ENCODE data around the gene ARHGEF17. TPM values are rescaled to one million over a fixed set of nuclear protein-coding genes. Genes with fewer than 3 reads are reported as not detected.

The ARHGEF17 gene
- total and polyA plus RNA-seq, 2 of the 13 experiments (the other 11 are each of a cell fraction or from before 2014, with no cell fraction given) = 10.7 to 28.8 TPM

DNA sequence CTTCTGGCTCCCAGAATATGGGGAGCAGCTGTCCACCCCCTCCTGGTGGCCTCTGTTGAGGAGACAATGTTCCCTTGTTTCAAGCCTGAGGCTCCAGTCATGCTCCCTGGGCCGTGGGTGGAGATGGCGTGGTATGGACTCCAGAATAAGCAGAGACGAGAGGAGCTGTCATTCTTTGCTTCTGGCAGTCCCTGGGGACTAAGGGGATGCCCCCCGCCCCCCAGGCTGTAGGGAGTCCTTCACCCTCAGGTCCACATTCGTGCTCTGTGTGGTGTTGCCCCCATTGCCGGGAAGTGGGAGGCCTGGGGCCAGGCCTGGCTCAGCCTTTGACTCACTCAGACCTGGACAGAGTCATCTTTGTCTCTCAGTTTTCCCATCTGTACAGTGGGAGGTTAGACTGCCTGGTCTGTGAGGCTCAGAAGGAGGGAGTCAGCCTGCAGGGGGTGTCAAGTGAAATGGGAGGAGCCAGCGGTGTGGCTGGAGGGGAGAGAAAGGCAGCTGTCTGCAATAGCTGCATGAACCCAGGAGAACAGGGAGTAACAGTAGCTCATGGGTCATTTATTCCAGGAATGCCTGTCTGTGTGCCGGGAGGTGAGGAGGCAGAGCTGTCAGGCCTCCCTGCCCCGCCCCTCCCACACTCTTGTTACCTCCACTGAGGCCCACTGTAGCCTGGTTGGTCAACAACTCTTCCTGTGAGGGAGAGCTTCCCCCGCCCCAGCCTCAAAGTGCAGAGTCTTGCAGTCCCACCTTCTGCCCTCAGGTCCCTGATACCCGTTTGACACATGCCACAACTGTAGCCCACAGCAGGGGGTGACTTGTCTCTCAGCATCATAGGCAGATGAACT, 6.3 kb downstream of the ARHGEF17 start (continued):
- TF ChIP-seq, protein P1, sequence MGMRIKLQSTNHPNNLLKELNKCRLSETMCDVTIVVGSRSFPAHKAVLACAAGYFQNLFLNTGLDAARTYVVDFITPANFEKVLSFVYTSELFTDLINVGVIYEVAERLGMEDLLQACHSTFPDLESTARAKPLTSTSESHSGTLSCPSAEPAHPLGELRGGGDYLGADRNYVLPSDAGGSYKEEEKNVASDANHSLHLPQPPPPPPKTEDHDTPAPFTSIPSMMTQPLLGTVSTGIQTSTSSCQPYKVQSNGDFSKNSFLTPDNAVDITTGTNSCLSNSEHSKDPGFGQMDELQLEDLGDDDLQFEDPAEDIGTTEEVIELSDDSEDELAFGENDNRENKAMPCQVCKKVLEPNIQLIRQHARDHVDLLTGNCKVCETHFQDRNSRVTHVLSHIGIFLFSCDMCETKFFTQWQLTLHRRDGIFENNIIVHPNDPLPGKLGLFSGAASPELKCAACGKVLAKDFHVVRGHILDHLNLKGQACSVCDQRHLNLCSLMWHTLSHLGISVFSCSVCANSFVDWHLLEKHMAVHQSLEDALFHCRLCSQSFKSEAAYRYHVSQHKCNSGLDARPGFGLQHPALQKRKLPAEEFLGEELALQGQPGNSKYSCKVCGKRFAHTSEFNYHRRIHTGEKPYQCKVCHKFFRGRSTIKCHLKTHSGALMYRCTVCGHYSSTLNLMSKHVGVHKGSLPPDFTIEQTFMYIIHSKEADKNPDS (CRISPR knock-in tag; IDR thresholded peaks at IDR 0.05) = no peak
- TF ChIP-seq, protein P2, sequence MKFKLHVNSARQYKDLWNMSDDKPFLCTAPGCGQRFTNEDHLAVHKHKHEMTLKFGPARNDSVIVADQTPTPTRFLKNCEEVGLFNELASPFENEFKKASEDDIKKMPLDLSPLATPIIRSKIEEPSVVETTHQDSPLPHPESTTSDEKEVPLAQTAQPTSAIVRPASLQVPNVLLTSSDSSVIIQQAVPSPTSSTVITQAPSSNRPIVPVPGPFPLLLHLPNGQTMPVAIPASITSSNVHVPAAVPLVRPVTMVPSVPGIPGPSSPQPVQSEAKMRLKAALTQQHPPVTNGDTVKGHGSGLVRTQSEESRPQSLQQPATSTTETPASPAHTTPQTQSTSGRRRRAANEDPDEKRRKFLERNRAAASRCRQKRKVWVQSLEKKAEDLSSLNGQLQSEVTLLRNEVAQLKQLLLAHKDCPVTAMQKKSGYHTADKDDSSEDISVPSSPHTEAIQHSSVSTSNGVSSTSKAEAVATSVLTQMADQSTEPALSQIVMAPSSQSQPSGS (CRISPR knock-in tag; IDR thresholded peaks at IDR 0.05) = peak; percentile 68; the same call in 1 of the 2 replicates
- TF ChIP-seq ATF7-NPFF (CRISPR knock-in tag; IDR thresholded peaks at IDR 0.05; ENCODE audit: low read depth) (0 out of 2 replicates have a peak, but pooled peaks have one; percentile 29), RXRB (CRISPR knock-in tag; IDR thresholded peaks at IDR 0.05; ENCODE audit: borderline replicate concordance) (peak; percentile 60; the same call in 1 of the 2 replicates), MTA1 (CRISPR knock-in tag; IDR thresholded peaks at IDR 0.05; ENCODE audit: borderline replicate concordance) (peak; percentile 28; the same call in 1 of the 2 replicates), ZNF672 (CRISPR knock-in tag; IDR thresholded peaks at IDR 0.05) (no peak), TBX2 (CRISPR knock-in tag; IDR thresholded peaks at IDR 0.05; ENCODE audit: borderline replicate concordance) (peak; percentile 79), STAG1 (CRISPR knock-in tag; IDR thresholded peaks at IDR 0.05) (peak; percentile 17; the same call in 1 of the 2 replicates), SIX1 (CRISPR knock-in tag; IDR thresholded peaks at IDR 0.05; ENCODE audit: borderline replicate concordance) (peak; percentile 51; the same call in 1 of the 2 replicates), MYC (CRISPR knock-in tag; IDR thresholded peaks at IDR 0.05; ENCODE audit: borderline replicate concordance) (0 out of 2 replicates have a peak, but pooled peaks have one; percentile 26), ELF3 (CRISPR knock-in tag; IDR thresholded peaks at IDR 0.05) (peak; percentile 70), KMT2A (CRISPR knock-in tag; IDR thresholded peaks at IDR 0.05) (0 out of 2 replicates have a peak, but pooled peaks have one; percentile 29), ZFP36L2 (CRISPR knock-in tag; IDR thresholded peaks at IDR 0.05) (no peak), MED1 (CRISPR knock-in tag; IDR thresholded peaks at IDR 0.05) (peak; percentile 71), NFYC (CRISPR knock-in tag; IDR thresholded peaks at IDR 0.05) (peak; percentile 36; the same call in 1 of the 2 replicates), ISL2 (CRISPR knock-in tag; IDR thresholded peaks at IDR 0.05) (peak; percentile 59), PHF21A (CRISPR knock-in tag; IDR thresholded peaks at IDR 0.05) (peak; percentile 83)
- TF ChIP-seq, protein P3, sequence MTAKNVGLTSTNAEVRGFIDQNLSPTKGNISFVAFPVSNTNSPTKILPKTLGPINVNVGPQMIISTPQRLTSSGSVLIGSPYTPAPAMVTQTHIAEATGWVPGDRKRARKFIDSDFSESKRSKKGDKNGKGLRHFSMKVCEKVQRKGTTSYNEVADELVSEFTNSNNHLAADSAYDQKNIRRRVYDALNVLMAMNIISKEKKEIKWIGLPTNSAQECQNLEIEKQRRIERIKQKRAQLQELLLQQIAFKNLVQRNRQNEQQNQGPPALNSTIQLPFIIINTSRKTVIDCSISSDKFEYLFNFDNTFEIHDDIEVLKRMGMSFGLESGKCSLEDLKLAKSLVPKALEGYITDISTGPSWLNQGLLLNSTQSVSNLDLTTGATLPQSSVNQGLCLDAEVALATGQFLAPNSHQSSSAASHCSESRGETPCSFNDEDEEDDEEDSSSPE (CRISPR knock-in tag; IDR thresholded peaks at IDR 0.05) = peak; percentile 17; the same call in 1 of the 2 replicates
- TF ChIP-seq, protein P4, sequence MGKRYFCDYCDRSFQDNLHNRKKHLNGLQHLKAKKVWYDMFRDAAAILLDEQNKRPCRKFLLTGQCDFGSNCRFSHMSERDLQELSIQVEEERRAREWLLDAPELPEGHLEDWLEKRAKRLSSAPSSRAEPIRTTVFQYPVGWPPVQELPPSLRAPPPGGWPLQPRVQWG (CRISPR knock-in tag; IDR thresholded peaks at IDR 0.05; ENCODE audit: borderline replicate concordance, low read depth) = no peak
- TF ChIP-seq, protein P5, sequence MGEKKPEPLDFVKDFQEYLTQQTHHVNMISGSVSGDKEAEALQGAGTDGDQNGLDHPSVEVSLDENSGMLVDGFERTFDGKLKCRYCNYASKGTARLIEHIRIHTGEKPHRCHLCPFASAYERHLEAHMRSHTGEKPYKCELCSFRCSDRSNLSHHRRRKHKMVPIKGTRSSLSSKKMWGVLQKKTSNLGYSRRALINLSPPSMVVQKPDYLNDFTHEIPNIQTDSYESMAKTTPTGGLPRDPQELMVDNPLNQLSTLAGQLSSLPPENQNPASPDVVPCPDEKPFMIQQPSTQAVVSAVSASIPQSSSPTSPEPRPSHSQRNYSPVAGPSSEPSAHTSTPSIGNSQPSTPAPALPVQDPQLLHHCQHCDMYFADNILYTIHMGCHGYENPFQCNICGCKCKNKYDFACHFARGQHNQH (CRISPR knock-in tag; IDR thresholded peaks at IDR 0.05) = peak; percentile 71; the same call in 1 of the 2 replicates
- TF ChIP-seq, protein P6, sequence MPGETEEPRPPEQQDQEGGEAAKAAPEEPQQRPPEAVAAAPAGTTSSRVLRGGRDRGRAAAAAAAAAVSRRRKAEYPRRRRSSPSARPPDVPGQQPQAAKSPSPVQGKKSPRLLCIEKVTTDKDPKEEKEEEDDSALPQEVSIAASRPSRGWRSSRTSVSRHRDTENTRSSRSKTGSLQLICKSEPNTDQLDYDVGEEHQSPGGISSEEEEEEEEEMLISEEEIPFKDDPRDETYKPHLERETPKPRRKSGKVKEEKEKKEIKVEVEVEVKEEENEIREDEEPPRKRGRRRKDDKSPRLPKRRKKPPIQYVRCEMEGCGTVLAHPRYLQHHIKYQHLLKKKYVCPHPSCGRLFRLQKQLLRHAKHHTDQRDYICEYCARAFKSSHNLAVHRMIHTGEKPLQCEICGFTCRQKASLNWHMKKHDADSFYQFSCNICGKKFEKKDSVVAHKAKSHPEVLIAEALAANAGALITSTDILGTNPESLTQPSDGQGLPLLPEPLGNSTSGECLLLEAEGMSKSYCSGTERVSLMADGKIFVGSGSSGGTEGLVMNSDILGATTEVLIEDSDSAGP (CRISPR knock-in tag; IDR thresholded peaks at IDR 0.05; ENCODE audit: borderline replicate concordance) = peak; percentile 77; the same call in 1 of the 2 replicates

Data from HepG2 (cell line).